Suppressor macrophage treated with lipopolysaccharide for 4 hours (primary cell): Measurements from ENCODE around the gene GNS.

ENCODE experiments used
- DNase-seq: peaks from one replicate; pipeline ENCODE4 v3.0.0-alpha.2; 2020

GNS gene

DNA sequence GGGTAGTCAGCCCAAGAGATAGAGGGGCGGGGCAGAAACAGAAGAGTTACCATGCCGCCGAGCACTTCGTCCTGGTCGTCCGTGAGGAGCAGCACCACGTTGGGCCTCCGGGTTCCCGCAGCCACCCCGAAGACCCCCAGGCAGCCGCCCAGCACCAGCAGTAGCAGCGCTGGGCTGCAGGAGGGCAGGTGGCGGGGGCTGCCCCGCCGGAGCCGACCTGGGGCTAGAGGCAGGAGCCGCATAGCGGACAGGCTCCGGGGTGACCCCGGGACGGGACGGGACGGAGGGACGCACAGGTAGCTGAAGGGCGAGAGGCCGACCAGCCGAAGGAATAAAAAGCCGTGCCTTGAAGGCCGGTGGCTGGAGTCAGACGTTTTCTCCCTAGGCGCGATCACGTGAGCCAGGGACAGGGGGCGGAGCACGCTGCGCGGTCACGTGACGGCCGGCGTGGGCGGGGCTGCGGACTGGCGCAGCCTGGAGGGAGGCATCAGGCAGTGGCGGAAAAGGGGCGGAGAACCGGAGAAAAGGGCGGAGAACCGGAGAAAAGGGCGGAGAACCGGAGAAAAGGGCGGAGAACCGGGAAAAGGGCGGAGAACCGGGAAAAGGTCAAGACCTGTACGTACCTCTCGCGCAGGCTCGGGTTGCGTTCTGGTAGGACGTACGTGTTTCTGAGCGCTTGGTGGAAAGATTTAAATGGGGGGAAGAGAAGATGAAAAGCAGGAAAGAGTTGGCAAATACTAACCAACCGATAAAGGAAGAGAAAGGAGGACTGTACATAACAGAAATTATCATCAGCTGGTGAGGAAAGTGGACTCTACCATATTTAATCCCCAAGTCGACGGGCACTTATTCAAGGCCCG lies at the start of gene GNS:
Gene GNS (minus strand): TSS at position 372 of the 860 bp plus-strand sequence. CDS start 130 bp downstream, at position 242.
- DNase-seq, result peak; percentile 100

DNA sequence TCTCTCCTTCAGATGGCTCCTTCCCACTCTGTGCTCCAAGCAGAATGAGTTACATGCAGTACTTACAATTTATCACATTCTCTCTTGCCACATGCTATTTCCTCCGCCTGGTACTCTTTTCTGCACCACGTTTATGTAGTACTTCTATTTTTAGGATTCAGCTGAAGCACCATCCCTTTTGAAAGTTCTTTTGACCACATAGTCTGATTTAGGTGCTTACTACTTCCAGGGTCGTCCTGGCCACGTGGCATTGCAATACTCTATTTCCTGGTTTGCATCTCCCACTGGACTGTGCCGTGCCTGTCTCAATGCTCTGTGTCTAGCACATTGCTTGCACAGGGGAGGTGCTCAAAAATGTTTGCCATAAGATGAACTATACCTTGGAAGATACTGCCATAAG lies 48.9 kb upstream of the GNS start:
- DNase-seq, result no peak

DNA sequence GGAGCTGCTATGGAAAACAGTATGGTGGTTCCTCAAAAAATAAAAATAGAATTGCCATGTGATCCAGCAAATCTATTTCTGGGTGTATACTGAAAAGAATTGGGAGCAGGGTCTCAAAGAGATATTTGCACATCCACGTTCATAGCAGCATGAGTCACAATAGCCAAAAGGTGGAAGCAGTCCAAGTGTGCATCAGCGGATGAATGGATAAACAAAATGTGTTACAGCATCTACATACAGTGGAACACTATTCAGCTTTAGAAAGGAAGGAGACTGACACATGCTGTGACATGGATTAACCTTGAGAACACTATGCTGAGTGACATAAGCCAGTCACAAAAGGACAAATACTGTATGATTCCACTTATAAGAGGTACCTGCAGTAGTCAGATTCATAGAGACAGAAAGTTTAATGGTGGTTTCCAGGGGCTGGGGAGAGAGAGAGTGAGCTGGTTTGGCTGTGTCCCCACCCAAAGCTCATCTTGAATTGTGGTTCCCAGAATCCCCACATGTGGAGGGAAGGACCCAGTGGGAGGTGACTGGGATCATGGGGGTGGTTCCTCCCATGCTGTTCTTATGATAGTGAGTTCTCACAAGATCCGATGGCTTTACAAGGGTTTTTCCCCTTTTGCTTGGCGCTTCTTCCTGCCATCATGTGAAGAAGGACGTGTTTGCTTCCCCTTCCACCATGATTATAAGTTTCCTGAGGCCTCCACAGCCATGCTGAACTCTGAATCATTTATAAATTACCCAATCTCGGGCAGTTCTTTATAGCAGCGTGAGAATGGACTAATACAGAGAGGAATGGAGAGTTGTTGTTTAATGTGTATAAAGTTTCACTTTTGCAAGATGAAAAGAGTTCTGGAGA lies 47.6 kb upstream of the GNS start:
- DNase-seq, result peak; percentile 50

DNA sequence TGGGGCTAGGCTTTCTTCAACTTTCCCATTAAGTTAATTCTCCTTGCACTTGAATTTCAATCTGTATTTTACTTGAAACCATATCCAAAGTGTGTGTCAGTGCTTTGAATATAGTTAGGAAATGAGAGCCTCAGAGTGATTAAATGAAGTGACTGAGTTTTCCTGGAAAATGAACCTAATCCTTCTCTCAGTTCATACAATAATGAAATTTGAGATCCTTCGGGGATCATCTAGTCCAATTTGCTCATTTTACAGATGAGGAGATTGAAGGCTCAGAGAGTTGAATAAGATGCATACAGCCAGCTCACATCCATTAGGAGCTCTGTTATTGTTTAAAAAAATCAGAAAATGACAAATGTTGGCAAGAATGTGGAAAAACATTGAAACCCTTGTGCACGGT lies 47.0 kb upstream of the GNS start:
- no peak for DNase-seq

DNA sequence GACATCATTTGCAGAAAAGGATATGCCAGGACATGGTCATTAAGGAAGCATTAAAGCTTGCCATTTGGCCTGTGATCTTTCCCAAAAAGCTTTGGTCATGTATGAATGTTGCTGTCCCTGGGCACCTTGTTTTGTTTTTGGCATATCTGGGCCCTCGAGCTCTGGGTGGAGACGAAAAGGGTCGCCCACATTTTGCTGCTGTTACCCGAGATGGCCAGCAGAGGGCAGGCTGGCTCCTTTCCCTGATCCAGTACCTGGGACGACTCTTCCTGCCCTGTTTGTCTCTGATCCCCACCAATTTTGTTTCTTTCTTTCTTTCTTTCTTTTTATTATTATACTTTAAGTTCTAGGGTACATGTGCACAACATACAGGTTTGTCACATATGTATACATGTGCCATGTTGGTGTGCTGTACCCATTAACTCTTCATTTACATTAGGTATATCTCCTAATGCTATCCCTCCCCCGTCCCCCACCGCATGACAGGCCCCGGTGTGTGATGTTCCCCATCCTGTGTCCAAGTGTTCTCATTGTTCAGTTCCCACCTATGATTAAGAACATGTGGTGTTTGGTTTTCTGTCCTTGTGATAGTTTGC lies 43.1 kb upstream of the GNS start:
- DNase-seq, result peak; percentile 59

DNA sequence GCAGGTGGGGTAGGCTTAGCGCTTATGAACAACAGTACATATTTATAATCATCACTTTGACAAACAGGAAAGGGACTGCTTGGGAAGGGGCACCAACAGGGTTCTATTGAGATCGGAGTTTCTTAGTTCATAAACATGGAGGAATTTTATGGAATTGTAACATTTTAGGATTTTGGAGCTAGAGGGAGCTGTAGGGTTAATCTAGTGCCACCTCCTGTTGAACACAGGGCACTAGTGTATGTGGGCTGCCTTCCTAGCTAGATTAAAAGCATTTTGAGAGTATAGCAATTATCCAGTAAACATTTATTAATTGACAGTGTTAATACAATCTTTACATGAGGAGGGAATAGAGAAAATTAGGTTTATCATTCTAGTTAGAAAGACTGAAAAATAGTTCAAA lies 42.2 kb upstream of the GNS start:
- DNase-seq, result no peak

DNA sequence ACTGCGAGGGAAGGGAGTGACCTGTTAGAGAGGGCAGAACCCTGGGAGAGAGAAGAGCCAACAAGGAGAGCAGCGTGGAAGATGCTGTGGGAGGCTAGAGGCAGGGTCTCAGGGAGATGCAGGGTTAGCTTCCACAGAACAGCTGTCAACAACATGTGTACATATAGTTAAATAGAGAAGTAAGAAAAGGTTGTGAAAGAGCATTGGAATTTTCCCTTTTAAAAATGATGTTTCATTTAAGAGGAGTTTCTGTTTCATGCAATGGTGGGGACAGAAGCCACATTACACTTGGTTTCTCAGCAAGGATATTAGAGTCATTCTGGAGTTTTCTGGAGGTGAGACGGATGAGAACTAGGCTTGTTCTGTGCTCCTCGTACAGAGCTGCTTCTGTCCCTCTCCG lies 41.4 kb upstream of the GNS start:
- DNase-seq, result peak; percentile 88

DNA sequence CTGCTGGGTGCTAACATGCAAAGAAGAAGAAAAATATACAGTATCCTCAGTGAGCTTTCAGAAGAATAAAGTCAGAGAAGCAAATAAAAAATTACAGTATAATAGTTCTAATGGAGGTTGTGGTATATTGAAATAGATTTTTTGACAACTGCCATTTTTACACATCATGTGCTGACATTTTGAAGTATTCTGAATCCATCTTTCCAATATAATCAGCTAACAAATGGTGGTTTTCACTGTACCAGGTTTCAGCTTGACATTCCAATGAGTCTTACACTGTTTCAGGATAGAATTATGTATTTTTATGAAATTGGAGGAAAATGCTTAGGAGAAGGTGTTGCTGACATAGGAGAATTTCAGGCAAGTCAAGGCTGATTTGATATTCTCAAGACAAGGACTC lies 39.0 kb upstream of the GNS start:
- no peak for DNase-seq

DNA sequence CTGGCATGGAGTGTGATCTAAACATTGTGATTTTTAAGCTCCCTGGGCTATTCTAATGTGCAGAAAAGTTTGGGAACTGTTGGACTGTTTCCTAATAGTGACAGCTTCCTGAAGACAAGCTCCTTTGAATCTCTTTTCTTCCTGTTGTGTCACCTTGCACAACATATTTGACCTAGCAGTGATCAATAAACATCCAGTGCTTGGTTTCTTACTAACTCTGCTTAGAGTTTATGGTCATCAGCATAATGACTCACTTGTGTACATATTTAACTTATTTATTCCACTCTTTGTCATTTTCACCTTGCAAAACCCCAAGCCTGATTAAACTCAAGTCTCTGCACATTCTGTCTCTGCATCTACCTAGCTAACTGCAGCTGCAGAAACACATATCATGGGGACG lies 38.0 kb upstream of the GNS start:
- DNase-seq, result no peak

DNA sequence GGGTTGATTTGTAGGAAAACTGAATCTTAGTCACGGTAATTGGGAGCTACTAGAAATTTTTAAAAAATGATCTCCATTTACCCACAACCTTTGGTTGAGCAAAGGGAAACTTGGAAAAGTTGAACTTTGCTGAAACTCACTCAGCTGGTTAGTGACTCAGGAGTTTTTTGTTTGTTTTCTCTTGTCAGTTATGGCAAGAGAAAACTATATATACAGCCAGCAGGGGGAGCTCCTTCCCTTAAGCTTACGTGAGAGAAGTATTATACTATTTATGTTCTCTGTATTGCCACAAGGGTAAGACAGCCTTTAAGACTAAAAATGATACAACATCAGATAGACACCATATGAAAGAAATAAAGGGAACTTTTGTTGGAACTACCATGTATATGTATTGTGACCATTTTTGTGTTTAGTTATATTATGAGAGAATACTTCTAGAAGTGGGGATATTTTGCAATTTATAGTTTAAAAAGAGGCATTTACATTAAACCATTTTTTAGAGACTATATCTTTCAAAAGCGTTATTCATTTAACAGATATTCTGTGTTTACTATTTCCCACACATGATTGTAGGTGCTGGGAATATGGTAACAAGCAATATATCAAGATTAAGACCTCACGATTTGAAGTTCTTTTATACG lies 37.1 kb upstream of the GNS start:
- peak; percentile 96 for DNase-seq

DNA sequence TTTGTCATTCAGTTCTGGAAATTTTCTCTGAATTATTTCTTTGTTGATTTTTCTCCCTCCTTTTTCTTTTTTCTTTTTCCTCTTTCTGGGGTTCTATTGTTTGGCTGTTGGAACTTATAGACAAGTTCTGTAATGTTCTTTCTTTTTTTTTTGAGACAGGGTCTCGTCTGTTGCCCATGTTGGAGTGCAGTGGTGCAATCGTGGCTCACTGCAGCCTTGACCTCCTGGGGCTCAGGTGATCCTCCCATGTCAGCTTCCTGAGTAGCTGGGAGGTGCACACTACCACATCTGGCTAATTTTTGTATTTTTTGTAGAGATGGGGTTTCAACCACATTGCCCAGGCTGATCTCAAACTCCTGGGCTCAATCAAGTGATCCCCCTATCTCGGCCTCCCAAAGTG lies 35.1 kb upstream of the GNS start:
- no peak for DNase-seq

DNA sequence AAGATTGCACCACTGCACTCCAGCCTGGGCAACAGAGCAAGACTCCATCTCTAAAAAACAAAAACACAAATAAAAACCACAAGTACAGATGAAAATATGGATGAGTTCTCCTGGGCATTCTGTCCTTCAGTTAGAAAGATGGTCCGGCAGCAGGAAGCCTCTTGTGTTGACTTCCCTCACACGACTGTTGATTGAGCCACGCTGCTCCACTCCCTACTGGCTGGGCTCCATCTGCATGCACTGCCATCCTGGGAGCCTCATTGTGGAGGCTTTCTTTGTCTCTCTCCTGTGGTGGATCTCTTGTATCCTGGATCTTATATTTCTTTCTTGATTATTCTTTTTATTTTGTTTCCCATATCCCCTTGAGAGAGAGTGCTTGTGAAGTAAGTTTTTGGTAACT lies 34.4 kb upstream of the GNS start:
- no peak for DNase-seq

DNA sequence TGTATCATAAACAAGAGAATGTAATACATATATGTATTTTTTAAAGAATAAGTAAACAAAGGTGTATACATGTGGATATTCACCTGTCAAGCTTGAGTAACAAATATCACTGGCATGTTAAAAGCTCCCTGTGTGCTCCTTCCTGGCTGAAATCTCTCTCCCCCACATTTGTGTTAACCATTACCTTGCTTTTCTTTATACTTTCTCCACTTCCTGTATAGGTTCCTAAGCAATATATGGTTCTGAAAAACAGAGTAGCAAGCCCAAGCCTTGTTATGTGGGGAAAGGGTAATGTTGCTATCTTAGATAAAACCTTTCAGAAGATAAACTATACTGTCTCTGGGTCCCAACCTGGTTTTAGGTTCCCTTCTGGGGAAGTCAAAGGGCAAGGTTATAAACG lies 32.9 kb upstream of the GNS start:
- DNase-seq, result no peak

DNA sequence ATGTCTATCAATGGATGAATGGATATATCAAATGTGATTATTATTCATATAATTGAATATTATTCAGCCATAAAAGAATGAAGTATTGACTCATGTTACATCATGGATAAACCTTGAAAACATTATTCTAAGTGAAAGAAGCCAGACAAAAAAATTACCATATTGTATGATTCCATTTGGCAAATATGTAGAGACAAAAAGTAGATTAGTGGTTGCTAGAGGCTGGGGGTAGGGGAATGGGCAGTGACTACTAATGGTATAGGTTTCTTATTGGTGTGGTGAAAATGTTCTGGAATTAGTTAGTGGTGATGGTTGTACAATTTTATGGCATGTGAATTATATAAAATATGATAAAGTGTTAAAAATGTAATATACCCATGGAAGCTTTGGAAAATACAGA lies 31.8 kb upstream of the GNS start:
- no peak for DNase-seq

DNA sequence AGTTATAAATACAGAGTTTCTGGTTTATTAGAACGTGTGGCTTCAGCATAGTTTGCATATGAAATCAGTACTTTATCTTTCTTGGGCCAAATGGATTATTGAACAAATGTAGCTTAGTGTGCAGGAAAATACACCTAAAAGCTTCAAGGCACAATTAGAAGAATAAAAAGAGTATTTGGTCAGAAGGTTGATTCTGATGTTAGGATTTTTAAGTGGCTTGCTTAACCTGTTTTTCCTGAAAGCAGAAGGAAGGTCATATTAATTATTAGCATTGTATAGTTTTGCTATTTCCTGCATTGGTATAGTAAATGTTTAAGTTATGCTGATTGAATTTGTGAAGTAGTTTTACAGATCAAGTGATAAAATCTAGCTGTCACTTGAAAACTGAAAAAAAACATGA lies 31.0 kb upstream of the GNS start:
- no peak for DNase-seq

DNA sequence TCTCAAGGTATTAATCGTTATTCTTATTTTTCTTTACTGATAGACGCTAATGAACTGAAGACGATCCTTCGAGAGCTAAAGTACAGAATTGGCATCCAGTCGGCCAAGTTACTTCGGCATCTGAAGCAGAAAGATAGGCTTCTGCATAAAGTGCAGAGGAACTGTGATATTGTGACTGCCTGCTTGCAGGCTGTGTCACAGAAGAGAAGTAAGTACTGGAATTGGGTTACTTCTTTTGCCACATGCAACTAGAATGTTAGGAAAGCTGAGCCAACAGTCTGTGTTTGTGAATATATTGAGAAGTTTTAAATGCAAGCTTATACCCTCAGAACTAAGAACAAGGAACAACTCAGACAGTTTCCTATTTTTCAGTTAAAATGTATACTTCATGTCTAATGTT lies 26.6 kb upstream of the GNS start:
- DNase-seq, result no peak

DNA sequence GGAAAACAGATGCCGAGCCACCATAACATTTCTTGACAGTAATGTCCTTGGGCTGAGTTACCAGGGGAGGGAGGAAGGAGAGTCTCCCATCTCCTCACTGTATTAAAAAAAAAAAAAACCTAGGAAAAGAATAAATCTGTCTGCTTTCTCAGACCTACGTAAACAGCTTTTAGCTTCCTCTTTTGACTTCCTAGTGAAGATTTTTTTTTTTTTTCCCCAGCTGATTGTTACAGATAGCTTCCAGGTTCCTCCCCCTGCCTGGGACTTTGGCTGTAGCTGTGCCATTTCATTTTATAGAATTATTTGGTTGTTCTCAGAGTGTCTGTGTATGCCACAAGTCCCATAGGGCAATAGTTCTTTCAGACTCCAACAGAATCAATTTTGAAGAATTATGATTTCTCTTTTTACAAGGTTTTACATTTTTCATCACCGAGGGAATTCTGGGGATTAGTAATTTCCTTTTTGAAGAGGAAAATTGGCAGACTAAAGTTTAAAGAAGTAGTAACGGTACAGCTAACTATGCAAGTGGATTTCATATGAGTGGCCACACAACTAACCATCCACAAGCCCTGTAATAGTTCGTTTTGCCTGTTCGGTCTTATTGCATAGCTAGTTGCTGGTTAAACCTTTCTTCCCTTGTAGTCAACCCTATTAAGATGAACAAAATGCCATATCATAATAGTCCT lies 23.1 kb upstream of the GNS start:
- peak; percentile 83 for DNase-seq

DNA sequence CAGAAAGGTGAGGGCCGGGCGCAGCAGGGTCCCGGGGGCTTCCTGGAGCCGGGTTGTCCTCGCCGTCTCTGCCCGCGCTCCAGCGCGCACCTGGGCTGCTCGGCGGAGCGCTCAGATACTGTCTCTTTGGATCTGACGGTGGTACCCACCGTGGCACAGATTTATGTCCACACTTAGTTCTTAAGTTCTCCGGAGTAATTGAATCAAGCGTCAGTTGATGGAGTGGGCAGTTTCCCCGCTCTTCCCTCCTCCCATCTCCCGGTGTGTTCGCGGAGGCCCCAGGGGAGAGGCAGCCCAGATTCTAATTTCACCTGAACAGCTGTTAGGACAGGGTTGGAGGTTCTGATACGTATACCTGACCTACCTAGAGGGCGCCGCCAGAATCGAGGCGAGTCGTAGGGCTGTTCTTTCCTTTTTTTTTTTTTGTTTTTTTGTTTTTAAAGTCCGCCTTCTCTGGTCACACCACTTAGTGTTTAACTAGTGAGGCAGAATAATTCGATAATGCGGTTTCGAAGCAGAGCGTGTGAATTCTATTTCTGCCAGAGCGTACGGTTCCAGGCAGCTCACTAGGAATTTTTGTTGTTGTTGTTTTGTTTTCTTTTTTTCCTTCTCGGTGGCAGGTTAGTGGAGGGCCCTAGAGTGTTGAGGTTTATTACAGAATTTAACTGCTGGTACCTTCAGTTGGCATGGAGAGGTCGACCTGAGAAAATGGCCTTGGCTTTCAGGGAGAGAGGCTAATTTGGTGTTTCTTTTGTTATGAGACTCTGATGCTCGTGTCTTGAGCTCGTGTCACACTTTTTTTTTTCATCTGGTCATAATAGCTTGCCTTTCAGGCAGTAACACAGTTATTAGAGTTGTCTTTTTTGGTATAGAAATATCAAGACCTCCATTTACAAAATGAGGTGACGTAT lies 22.3 kb upstream of the GNS start:
- peak; percentile 17 for DNase-seq

DNA sequence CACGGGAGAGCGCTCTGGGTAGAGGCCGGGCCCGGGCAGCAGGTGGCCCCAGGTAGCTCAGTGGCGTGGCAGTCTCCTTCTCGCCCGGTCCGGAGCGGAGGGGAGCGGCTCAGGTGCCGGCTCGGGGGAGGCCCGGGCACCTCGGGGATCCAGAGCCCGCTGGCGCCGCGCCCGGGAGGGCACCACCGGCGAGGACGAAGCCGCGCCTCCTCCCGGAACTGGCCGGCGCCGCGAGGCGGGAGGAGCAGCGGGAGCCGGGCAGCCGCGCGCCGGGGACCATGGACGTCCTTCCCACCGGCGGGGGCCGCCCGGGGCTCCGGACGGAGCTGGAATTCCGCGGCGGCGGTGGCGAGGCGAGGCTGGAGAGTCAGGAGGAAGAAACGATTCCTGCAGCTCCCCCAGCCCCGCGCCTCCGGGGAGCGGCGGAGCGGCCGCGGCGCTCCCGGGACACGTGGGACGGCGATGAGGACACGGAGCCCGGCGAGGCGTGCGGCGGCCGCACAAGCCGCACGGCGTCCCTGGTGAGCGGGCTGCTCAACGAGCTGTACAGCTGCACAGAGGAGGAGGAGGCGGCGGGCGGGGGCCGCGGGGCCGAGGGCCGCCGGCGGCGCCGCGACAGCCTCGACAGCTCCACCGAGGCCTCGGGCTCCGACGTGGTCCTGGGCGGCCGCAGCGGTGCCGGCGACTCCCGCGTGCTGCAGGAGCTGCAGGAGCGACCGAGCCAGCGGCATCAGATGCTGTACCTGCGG lies 21.5 kb upstream of the GNS start:
- DNase-seq, result peak; percentile 51

DNA sequence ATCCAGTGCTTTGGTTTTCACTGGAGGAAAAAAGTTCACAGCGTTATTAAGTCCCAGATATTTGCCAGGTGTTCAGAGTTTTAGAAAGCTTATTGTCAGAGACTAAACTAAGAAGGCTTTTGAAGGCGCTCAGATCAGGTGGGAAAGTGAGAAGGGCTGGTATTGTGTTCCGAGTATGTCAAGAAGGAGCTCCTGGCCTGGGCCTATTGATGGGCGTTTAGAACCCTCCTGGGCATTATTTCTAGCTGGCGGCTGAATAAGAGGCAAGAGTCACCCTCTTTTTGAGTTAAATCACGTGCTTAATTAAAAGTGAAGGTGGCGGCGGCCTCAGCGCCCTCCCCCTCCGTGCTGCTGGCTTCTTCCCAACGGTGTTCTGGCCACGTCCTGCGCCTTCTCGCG lies 20.9 kb upstream of the GNS start:
- peak; percentile 3 for DNase-seq
